DND-41 (cell line): Measurements from ENCODE around the gene NECAP2.

Experiments
- ATAC-seq: fragments of 200-7000 bp; cut with Tn5 transposase; 3 replicates; pipeline ENCODE4 v1.9.1; 2021; ENCODE audit warnings: low read depth; ENCODE audit not compliant: insufficient read depth
- DNase-seq: peaks from one replicate; pipeline ENCODE4 v3.0.0-alpha.2; 2020
- H2AFZ ChIP-seq: 2 replicates; pipeline ENCODE4 v1.6.0; 2012; ENCODE audit warnings: low read depth, low read length
- H3K27ac ChIP-seq: 2 replicates; pipeline ENCODE4 v1.5.1; 2012; ENCODE audit warnings: low read length, inconsistent platforms
- H3K27me3 ChIP-seq: fragments of 200-600 bp; sonication (generic); 2 replicates; pipeline ENCODE4 v1.6.0; 2012; ENCODE audit warnings: low read length, mild to moderate bottlenecking, inconsistent platforms; ENCODE audit not compliant: insufficient read depth, poor library complexity
- H3K36me3 ChIP-seq: 2 replicates; pipeline ENCODE4 v1.5.1; 2012; ENCODE audit warnings: low read length, inconsistent platforms; ENCODE audit not compliant: insufficient read depth
- H3K4me1 ChIP-seq: 2 replicates; pipeline ENCODE4 v1.5.1; 2012; ENCODE audit warnings: mild to moderate bottlenecking, low read length; ENCODE audit not compliant: insufficient read depth
- H3K4me2 ChIP-seq: 2 replicates; pipeline ENCODE4 v1.6.0; 2012; ENCODE audit warnings: mild to moderate bottlenecking, moderate library complexity, low read length, inconsistent platforms; ENCODE audit not compliant: insufficient read depth
- H3K4me3 ChIP-seq, 2 experiments: fragments of 200-600 bp in 1 of 2; shearing (Covaris generic) in 1 of 2; 2 replicates each; pipeline ENCODE4 v1.5.1; 2012 to 2016; ENCODE audit warnings: inconsistent platforms in 2 of 2, low read length in 2 of 2, mild to moderate bottlenecking in 2 of 2, low read depth in 1 of 2, moderate library complexity in 1 of 2
- H3K79me2 ChIP-seq: 2 replicates; pipeline ENCODE4 v1.6.0; 2012; ENCODE audit warnings: low read length, inconsistent platforms; ENCODE audit not compliant: insufficient read depth
- H3K9ac ChIP-seq: 2 replicates; pipeline ENCODE4 v1.6.0; 2012; ENCODE audit warnings: low read depth, mild to moderate bottlenecking, inconsistent platforms, low read length, moderate library complexity
- H3K9me3 ChIP-seq: 2 replicates; pipeline ENCODE4 v1.5.1; 2012; ENCODE audit warnings: low read length, moderate library complexity, mild to moderate bottlenecking, inconsistent platforms; ENCODE audit not compliant: insufficient read depth, severe bottlenecking
- H4K20me1 ChIP-seq: 2 replicates; pipeline ENCODE4 v1.6.0; 2012; ENCODE audit warnings: low read length; ENCODE audit not compliant: insufficient read depth
- EZH2 ChIP-seq: IDR thresholded peaks from 3 replicates; pipeline ENCODE4 v1.6.1; 2012; ENCODE audit warnings: borderline replicate concordance, low read depth, mild to moderate bottlenecking, moderate library complexity, low read length, inconsistent platforms; ENCODE audit not compliant: severe bottlenecking
- TF ChIP-seq, protein P1 (sequence below): IDR thresholded peaks from 2 replicates; pipeline ENCODE4 v1.5.1; 2012; ENCODE audit warnings: borderline replicate concordance, low read length, moderate library complexity, mild to moderate bottlenecking; ENCODE audit not compliant: poor library complexity, severe bottlenecking; ENCODE audit errors: extremely low read depth

The NECAP2 gene

DNA sequence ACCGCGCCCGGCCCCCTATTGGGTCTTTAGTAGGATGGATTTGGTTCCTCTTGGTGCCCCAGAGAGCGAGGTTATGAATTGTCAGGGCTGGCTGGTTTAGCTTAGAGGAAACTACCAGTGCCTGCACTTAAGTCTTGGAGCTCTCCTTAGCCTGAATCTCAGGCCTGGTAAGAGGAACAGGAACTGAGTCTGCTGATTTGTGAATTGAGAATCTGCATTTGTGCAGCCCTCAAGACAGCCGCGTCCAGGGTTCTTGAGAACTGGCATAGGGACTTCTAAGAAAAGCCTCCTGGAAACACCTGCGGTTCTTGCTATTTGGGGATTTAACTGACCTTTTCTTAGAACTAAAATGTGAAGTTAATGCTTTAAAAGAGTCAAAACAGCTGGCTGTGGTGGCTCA lies 1.7 kb downstream of the NECAP2 start:
- Histone ChIP-seq H3K36me3 (peaks cover 45% of the 10 kb centered on the region), H3K4me3 (peak overlapping the region in 1 of 2 experiments; percentile 95; a peak in 2 of 4 replicates), H3K9me3 (no peaks in the 10 kb centered on the region), H2AFZ (no peak overlapping the region), H3K4me2 (peak overlapping the region; percentile 90), H3K9ac (peak overlapping the region; percentile 88; the same call in 1 of the 2 replicates), H3K4me1 (peaks cover 24% of the 10 kb centered on the region), H4K20me1 (peaks cover 9% of the 10 kb centered on the region), H3K79me2 (peaks cover 52% of the 10 kb centered on the region), H3K27ac (peak overlapping the region; percentile 57), H3K27me3 (no peaks in the 10 kb centered on the region)
- no peak for DNase-seq
- TF ChIP-seq EZH2: no peak
- TF ChIP-seq, protein P1, sequence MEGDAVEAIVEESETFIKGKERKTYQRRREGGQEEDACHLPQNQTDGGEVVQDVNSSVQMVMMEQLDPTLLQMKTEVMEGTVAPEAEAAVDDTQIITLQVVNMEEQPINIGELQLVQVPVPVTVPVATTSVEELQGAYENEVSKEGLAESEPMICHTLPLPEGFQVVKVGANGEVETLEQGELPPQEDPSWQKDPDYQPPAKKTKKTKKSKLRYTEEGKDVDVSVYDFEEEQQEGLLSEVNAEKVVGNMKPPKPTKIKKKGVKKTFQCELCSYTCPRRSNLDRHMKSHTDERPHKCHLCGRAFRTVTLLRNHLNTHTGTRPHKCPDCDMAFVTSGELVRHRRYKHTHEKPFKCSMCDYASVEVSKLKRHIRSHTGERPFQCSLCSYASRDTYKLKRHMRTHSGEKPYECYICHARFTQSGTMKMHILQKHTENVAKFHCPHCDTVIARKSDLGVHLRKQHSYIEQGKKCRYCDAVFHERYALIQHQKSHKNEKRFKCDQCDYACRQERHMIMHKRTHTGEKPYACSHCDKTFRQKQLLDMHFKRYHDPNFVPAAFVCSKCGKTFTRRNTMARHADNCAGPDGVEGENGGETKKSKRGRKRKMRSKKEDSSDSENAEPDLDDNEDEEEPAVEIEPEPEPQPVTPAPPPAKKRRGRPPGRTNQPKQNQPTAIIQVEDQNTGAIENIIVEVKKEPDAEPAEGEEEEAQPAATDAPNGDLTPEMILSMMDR: no peak
- ATAC-seq: no peak

DNA sequence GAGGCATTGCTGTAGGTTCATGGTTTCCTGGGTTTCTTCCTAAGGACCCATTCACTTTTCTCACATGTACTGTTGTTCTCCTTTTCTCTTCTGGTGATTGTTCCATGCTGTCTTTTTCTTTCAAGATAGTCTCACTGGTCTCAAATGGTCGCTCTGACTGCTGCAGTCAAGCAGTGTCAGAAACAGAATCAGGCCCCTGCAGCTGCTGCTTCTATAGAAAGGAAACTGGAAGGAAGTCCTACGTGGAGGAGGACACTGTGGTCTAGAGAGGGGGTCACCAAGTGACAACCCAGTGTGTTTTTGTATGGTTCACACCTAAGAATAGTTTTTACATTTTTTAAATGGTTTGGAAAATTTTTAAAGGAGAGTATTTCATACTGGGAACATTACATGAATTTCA lies 2.4 kb downstream of the NECAP2 start:
- no peak overlapping the region for H3K27ac ChIP-seq
- no peak overlapping the region for H3K9ac ChIP-seq
- no peak overlapping the region for H2AFZ ChIP-seq
- H3K4me3 ChIP-seq: no peak overlapping the region
- no peaks in the 10 kb centered on the region for H3K27me3 ChIP-seq
- DNase-seq (no peak), ATAC-seq (no peak)
- H3K79me2 ChIP-seq: peaks cover 58% of the 10 kb centered on the region
- no peaks in the 10 kb centered on the region for H3K9me3 ChIP-seq
- TF ChIP-seq EZH2: no peak
- TF ChIP-seq, protein P1: no peak
- H3K4me2 ChIP-seq: peak overlapping the region; percentile 22; the same call in 1 of the 2 replicates
- H3K4me1 ChIP-seq: peaks cover 24% of the 10 kb centered on the region
- H3K36me3 ChIP-seq: peaks cover 52% of the 10 kb centered on the region
- H4K20me1 ChIP-seq: peaks cover 15% of the 10 kb centered on the region

DNA sequence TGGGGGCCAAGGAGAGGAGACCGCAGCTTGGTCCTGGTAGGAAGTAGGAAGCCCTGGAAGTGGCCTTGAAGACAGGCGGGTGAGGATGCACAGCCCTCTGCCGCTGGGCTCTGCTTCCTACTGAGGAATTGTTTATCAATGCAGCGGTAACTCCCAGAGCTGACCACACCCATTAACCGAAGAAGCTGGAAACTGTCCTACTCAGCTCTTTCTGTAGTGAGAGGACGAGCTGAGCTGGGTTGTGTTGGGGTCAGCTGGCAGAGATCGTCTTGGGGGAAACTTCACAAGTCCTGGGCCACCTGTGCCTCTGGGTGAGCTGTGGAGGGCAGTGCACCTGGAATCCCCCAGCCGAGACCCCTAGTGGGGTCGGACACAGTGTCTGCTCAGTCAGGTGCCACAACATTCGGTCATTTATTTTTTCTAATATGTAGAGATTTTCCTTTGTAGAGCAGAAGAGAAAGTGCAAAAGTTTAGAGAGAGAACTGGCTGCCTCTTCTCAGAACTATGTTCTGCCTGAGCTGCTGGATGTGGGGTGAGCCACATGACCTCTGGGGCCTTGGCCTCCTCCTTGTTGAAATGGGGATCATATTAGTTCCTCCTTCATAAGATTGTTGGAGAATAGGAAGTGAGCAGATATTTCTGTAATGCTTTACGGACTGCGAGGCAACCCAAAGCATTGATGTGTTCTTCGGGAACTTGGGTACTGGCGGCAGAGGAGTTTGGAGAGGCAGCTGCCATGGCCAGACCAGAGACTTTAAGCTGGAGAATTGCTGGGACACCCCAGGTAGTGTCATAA lies 3.6 kb downstream of the NECAP2 start:
- Histone ChIP-seq H3K36me3 (peaks cover 64% of the 10 kb centered on the region), H3K27ac (no peak overlapping the region), H4K20me1 (peaks cover 18% of the 10 kb centered on the region), H3K9ac (no peak overlapping the region), H3K4me3 (no peak overlapping the region), H2AFZ (no peak overlapping the region), H3K4me1 (peaks cover 24% of the 10 kb centered on the region), H3K9me3 (no peaks in the 10 kb centered on the region), H3K79me2 (peaks cover 63% of the 10 kb centered on the region), H3K27me3 (no peaks in the 10 kb centered on the region), H3K4me2 (no peak overlapping the region)
- TF ChIP-seq EZH2: no peak
- TF ChIP-seq, protein P1: no peak
- ATAC-seq: no peak
- DNase-seq: no peak
